ENCODE measurements around the gene SERPINE1. TPM values are rescaled to one million over a fixed set of nuclear protein-coding genes. Genes with fewer than 3 reads are reported as not detected.
A peak's percentile ranks its signal among the peaks of the same experiment; 100 is the strongest.

Gene SERPINE1
- total and polyA plus RNA-seq, 2 of the 13 experiments (the other 11 are each of a cell fraction or from before 2014, with no cell fraction given), result 21.2 to 1,576 TPM

GRCh38 chr7:101124376-101125056 is 2.4 kb upstream of the SERPINE1 start (continued):
- TF ChIP-seq ELK4 (CRISPR knock-in tag; IDR thresholded peaks at IDR 0.05; ENCODE audit: borderline replicate concordance) (no peak), TEF (CRISPR knock-in tag; IDR thresholded peaks at IDR 0.05) (no peak), PREB (CRISPR knock-in tag; IDR thresholded peaks at IDR 0.05) (no peak), SOX5 (CRISPR knock-in tag; IDR thresholded peaks at IDR 0.05; ENCODE audit: borderline replicate concordance) (peak; percentile 82; the same call in 1 of the 2 replicates), BORCS8-MEF2B (CRISPR knock-in tag; IDR thresholded peaks at IDR 0.05) (0 out of 2 replicates have a peak, but pooled peaks have one; percentile 19), ETS1 (CRISPR knock-in tag; IDR thresholded peaks at IDR 0.05) (no peak), ZSCAN22 (CRISPR knock-in tag; IDR thresholded peaks at IDR 0.05) (no peak), ZNF788 (CRISPR knock-in tag; IDR thresholded peaks at IDR 0.05; ENCODE audit: borderline replicate concordance) (no peak), JUNB (CRISPR knock-in tag; IDR thresholded peaks at IDR 0.05; ENCODE audit: borderline replicate concordance) (no peak; the same call in 1 of the 2 replicates), PTBP1 (IDR thresholded peaks at IDR 0.05; ENCODE audit: low read depth, low read length, poor library complexity, severe bottlenecking) (no peak), KAT2B (IDR thresholded peaks at IDR 0.05; ENCODE audit: borderline replicate concordance, low read depth, low read length) (no peak), TCF7L2 (IDR thresholded peaks at IDR 0.05; ENCODE audit: low read depth, low read length) (no peak), ZBTB25 (CRISPR knock-in tag; IDR thresholded peaks at IDR 0.05) (no peak), ZNF563 (CRISPR knock-in tag; IDR thresholded peaks at IDR 0.05) (no peak), ZNF414 (CRISPR knock-in tag; IDR thresholded peaks at IDR 0.05) (no peak), CENPX (CRISPR knock-in tag; IDR thresholded peaks at IDR 0.05) (no peak), ZNF232 (CRISPR knock-in tag; IDR thresholded peaks at IDR 0.05; ENCODE audit: borderline replicate concordance) (peak; percentile 74; the same call in 1 of the 2 replicates), ZNF644 (CRISPR knock-in tag; IDR thresholded peaks at IDR 0.05; ENCODE audit: low read depth) (no peak), ZKSCAN8 (CRISPR knock-in tag; IDR thresholded peaks at IDR 0.05; ENCODE audit: borderline replicate concordance) (peak; percentile 71; the same call in 1 of the 2 replicates), HMGXB4 (CRISPR knock-in tag; IDR thresholded peaks at IDR 0.05; ENCODE audit: borderline replicate concordance in 1 of 2, low read depth in 1 of 2) (no peak; a peak in 1 of 4 replicates), ONECUT2 (CRISPR knock-in tag; IDR thresholded peaks at IDR 0.05) (no peak)

All from HepG2 (cell line).